Keratinocyte (primary cell): ENCODE measurements around the gene CIB4. TPM values are rescaled to one million over a fixed set of nuclear protein-coding genes. Genes with fewer than 3 reads are reported as not detected.

ENCODE experiments used
- DNase-seq: peaks from one replicate; pipeline ENCODE4 v3.0.0-alpha.2; 2011; ENCODE audit warnings: low read depth, missing footprints, low spot score
- FAIRE-seq: peaks from 2 replicates; lab custom pipeline; 2011; peaks lifted over from hg19 to GRCh38; lab: Jason Lieb, UNC
- H2AFZ ChIP-seq: 2 replicates; pipeline ENCODE4 v1.6.0; 2012; ENCODE audit warnings: low read length, control low read depth, inconsistent platforms; ENCODE audit not compliant: control insufficient read depth
- H3K27ac ChIP-seq: 2 replicates; pipeline ENCODE4 v1.5.1; 2011; ENCODE audit warnings: low read length; ENCODE audit not compliant: control insufficient read depth, insufficient read depth
- H3K27me3 ChIP-seq: 3 replicates; pipeline ENCODE4 v1.6.0; 2011; ENCODE audit warnings: low read length; ENCODE audit not compliant: control insufficient read depth, insufficient read depth; ENCODE audit errors: extremely low read depth
- H3K36me3 ChIP-seq, 2 experiments: 2 replicates in 1 of 2; 3 replicates in 1 of 2; pipeline ENCODE4 v1.5.1; 2011; ENCODE audit warnings: low read length in 2 of 2, mild to moderate bottlenecking in 1 of 2; ENCODE audit not compliant: control insufficient read depth in 2 of 2, insufficient read depth in 2 of 2; ENCODE audit errors: extremely low read depth in 1 of 2
- H3K4me1 ChIP-seq: 3 replicates; pipeline ENCODE4 v1.5.1; 2011; ENCODE audit warnings: low read length; ENCODE audit not compliant: control insufficient read depth, insufficient read depth; ENCODE audit errors: extremely low read depth
- H3K4me2 ChIP-seq: 3 replicates; pipeline ENCODE4 v1.6.0; 2011; ENCODE audit warnings: low read depth, low read length; ENCODE audit not compliant: control insufficient read depth, insufficient read depth; ENCODE audit errors: extremely low read depth
- H3K4me3 ChIP-seq, 3 experiments: fragments of 200-600 bp in 1 of 3; sonication (generic) in 1 of 3; 2 replicates in 2 of 3; 3 replicates in 1 of 3; pipeline ENCODE4 v1.5.1; 2011 to 2016; ENCODE audit warnings: low read length in 3 of 3, mild to moderate bottlenecking in 3 of 3, control low read depth in 2 of 3, inconsistent platforms in 1 of 3, low read depth in 1 of 3, mixed read lengths in 1 of 3, mixed run types in 1 of 3, moderate library complexity in 1 of 3; ENCODE audit not compliant: control insufficient read depth in 2 of 3, insufficient read depth in 2 of 3; ENCODE audit errors: extremely low read depth in 1 of 3
- H3K79me2 ChIP-seq: 2 replicates; pipeline ENCODE4 v1.6.0; 2012; ENCODE audit warnings: low read length; ENCODE audit not compliant: control insufficient read depth, insufficient read depth
- H3K9ac ChIP-seq: 3 replicates; pipeline ENCODE4 v1.6.0; 2011; ENCODE audit warnings: low read length; ENCODE audit not compliant: control insufficient read depth, insufficient read depth; ENCODE audit errors: extremely low read depth
- H3K9me1 ChIP-seq: 3 replicates; pipeline ENCODE4 v1.6.0; 2011; ENCODE audit warnings: low read length; ENCODE audit not compliant: control insufficient read depth, insufficient read depth; ENCODE audit errors: extremely low read depth
- H3K9me3 ChIP-seq: 2 replicates; pipeline ENCODE4 v1.5.1; 2012; ENCODE audit warnings: low read depth, low read length; ENCODE audit not compliant: control insufficient read depth
- H4K20me1 ChIP-seq: 3 replicates; pipeline ENCODE4 v1.6.0; 2011; ENCODE audit warnings: low read length; ENCODE audit not compliant: control insufficient read depth, insufficient read depth; ENCODE audit errors: extremely low read depth
- EZH2 ChIP-seq: IDR thresholded peaks from one replicate; pipeline ENCODE4 v1.6.1; 2012; ENCODE audit warnings: inconsistent platforms, mild to moderate bottlenecking, low read length, moderate library complexity
- dilution Hi-C: fragments of 300-500 bp; cut with MboI; formaldehyde crosslinking; loops from one replicate; pipeline ENCODE4 v1.7.0; 2020; ENCODE audit warnings: low sequenced_read_pairs; ENCODE audit not compliant: extremely low pct_ligation_motif_present
- polyA plus RNA-seq, 5 experiments: library from polyadenylated mRNA; depleted of rRNA in 3 of 5; stranded (reverse) in 3 of 5; stranded (forward) in 1 of 5; unstranded in 1 of 5; fragments of >200 nt; gene quantifications; 1 replicate in 1 of 5; 2 replicates in 3 of 5; 3 replicates in 1 of 5; pipeline versions ENCODE4 v1.2.1 to v1.2.3, GENCODE V29; 2011 to 2012; ENCODE audit warnings: missing spikeins in 2 of 5, low read depth in 1 of 5, low replicate concordance in 1 of 5
- TF ChIP-seq, protein P1 (sequence below), 3 experiments: IDR thresholded peaks in 1 of 3; conservative IDR thresholded peaks in 1 of 3; optimal IDR thresholded peaks in 1 of 3; 2 replicates in 2 of 3; 3 replicates in 1 of 3; pipeline versions ENCODE3 to v1.5.1; 2011; ENCODE audit warnings: low read length in 3 of 3, mild to moderate bottlenecking in 3 of 3, moderate library complexity in 2 of 3, control low read depth in 1 of 3, inconsistent platforms in 1 of 3; ENCODE audit not compliant: insufficient read depth in 2 of 3; ENCODE audit errors: extremely low read depth in 1 of 3

Gene CIB4
- polyA plus RNA-seq, 1 donor (not counting 4 experiments of a cell fraction or from before 2014, with no cell fraction given), result not detected

DNA sequence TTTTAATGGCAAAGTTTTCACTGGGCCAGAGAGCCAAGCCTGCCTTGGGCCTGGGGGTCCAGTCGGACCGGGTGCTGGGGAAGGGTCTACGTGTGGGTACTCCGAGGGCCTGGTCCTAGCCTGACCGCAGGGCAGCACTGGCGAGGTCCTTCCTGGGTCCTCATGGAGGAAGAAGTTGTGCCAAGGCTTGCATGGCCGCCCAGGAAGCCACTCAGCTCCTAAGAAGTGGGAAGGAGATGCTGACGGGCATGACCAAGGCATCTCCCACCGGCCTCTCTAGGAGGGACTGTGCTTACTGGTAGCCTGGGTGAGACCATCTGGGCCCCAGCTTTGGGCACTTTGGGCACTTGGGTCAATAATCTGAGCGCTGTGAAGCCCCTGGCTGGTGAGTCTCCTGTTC, 22.6 kb downstream of the CIB4 start:
- H3K9me1 ChIP-seq, result no peaks in the 10 kb centered on the region
- TF ChIP-seq EZH2, result no peak
- TF ChIP-seq, protein P1, sequence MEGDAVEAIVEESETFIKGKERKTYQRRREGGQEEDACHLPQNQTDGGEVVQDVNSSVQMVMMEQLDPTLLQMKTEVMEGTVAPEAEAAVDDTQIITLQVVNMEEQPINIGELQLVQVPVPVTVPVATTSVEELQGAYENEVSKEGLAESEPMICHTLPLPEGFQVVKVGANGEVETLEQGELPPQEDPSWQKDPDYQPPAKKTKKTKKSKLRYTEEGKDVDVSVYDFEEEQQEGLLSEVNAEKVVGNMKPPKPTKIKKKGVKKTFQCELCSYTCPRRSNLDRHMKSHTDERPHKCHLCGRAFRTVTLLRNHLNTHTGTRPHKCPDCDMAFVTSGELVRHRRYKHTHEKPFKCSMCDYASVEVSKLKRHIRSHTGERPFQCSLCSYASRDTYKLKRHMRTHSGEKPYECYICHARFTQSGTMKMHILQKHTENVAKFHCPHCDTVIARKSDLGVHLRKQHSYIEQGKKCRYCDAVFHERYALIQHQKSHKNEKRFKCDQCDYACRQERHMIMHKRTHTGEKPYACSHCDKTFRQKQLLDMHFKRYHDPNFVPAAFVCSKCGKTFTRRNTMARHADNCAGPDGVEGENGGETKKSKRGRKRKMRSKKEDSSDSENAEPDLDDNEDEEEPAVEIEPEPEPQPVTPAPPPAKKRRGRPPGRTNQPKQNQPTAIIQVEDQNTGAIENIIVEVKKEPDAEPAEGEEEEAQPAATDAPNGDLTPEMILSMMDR (optimal IDR thresholded peaks at IDR 0.05 in 1 of 3, IDR thresholded peaks at IDR 0.05 in 1 of 3, conservative IDR thresholded peaks at IDR 0.05 in 1 of 3; ENCODE audit: extremely low read depth in 1 of 3, insufficient read depth in 2 of 3, low read length in 3 of 3), result no peak
- dilution Hi-C loops, result no loop called here
- no peak overlapping the region for H3K4me3 ChIP-seq
- no peaks in the 10 kb centered on the region for H4K20me1 ChIP-seq
- H2AFZ ChIP-seq, result no peak overlapping the region
- H3K4me2 ChIP-seq, result no peak overlapping the region
- DNase-seq, result no peak
- no peak overlapping the region for H3K9ac ChIP-seq
- H3K4me1 ChIP-seq, result no peaks in the 10 kb centered on the region
- H3K9me3 ChIP-seq, result no peaks in the 10 kb centered on the region
- FAIRE-seq, result no peak
- no peak overlapping the region for H3K27ac ChIP-seq
- H3K79me2 ChIP-seq, result no peaks in the 10 kb centered on the region
- H3K36me3 ChIP-seq, result no peaks in the 10 kb centered on the region
- peaks cover 55% of the 10 kb centered on the region for H3K27me3 ChIP-seq

DNA sequence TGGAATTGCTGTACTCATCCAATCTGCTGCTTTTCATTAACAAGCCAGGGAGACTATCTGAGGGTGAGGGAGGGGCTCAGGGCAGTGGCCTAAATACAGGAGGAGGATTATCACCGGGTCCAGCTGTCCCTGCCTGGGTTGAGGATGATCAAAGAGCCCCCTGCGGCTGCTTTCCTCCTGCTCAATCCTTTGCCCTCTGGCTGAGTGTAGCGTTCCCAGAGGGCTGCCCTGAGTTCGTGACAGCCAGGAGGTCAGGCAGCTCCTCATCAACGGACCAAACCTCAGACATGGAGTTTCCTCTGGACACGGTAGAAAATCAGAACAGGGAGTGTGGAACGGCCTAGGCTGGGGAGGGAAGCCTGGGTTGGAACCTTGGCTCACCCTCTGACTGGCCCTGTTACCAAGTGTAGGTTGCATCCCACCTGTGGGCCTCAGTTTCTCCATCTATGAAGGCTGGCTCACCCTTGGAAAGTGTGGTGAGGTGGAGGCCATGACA, 23.5 kb downstream of the CIB4 start:
- no peaks in the 10 kb centered on the region for H3K79me2 ChIP-seq
- TF ChIP-seq EZH2, result no peak
- TF ChIP-seq, protein P1 (optimal IDR thresholded peaks at IDR 0.05 in 1 of 3, IDR thresholded peaks at IDR 0.05 in 1 of 3, conservative IDR thresholded peaks at IDR 0.05 in 1 of 3; ENCODE audit: extremely low read depth in 1 of 3, insufficient read depth in 2 of 3, low read length in 3 of 3), result no peak
- H2AFZ ChIP-seq, result no peak overlapping the region
- no peaks in the 10 kb centered on the region for H3K4me1 ChIP-seq
- no peaks in the 10 kb centered on the region for H4K20me1 ChIP-seq
- H3K9me3 ChIP-seq, result no peaks in the 10 kb centered on the region
- H3K9me1 ChIP-seq, result no peaks in the 10 kb centered on the region
- no peak overlapping the region for H3K4me2 ChIP-seq
- DNase-seq, result no peak
- FAIRE-seq, result no peak
- peaks cover 55% of the 10 kb centered on the region for H3K27me3 ChIP-seq
- H3K27ac ChIP-seq, result no peak overlapping the region
- no peak overlapping the region for H3K9ac ChIP-seq
- H3K4me3 ChIP-seq, result no peak overlapping the region
- dilution Hi-C loops, result no loop called here
- H3K36me3 ChIP-seq, result no peaks in the 10 kb centered on the region
